ENCODE measurements around the gene ZDHHC14. TPM values are rescaled to one million over a fixed set of nuclear protein-coding genes. Genes with fewer than 3 reads are reported as not detected.

The ZDHHC14 gene
- total and polyA plus RNA-seq, 2 of the 8 experiments (the other 6 are each of a cell fraction or from before 2014, with no cell fraction given) = 2.9 to 5.3 TPM

- no peaks in the 10 kb centered on the region for H3K79me1 ChIP-seq (ENCODE audit: low read depth, low read length)
- WGBS, 2 experiments (ENCODE audit: extremely low coverage in 1 of 2, insufficient coverage in 1 of 2, insufficient read length in 1 of 2, insufficient replicate concordance in 2 of 2, low coverage in 1 of 2, low lambda C conversion rate in 2 of 2, missing lambda C conversion rate in 1 of 2) = 87% methylated on average over 2 of the region's 2 CpGs; no CpG with 5 or more reads in 1 of the 2 experiments
- H3K27me3 ChIP-seq (replicated peaks in 1 of 4; ENCODE audit: control insufficient read depth in 3 of 4, extremely low read depth in 1 of 4, insufficient read depth in 3 of 4, low read length in 3 of 4) = no peaks in the 10 kb centered on the region
- TF ChIP-seq JUN (IDR thresholded peaks at IDR 0.05; ENCODE audit: low read depth, low read length) (no peak), RFX5 (IDR thresholded peaks at IDR 0.05; ENCODE audit: borderline replicate concordance, low read depth, low read length) (no peak), CBX5 (IDR thresholded peaks at IDR 0.05; ENCODE audit: low read depth, low read length) (no peak), JUND (IDR thresholded peaks at IDR 0.05; ENCODE audit: low read length) (no peak), KDM4A (IDR thresholded peaks at IDR 0.05; ENCODE audit: low read depth, low read length, severe bottlenecking) (no peak), EGR1 (IDR thresholded peaks at IDR 0.05; ENCODE audit: borderline replicate concordance, low read depth, low read length) (no peak), BACH1 (IDR thresholded peaks at IDR 0.05; ENCODE audit: low read length) (no peak), POU5F1 (IDR thresholded peaks at IDR 0.05; ENCODE audit: low read depth, low read length) (no peak), GTF2F1 (IDR thresholded peaks at IDR 0.05; ENCODE audit: borderline replicate concordance, low read depth, low read length) (no peak), NRF1 (IDR thresholded peaks at IDR 0.05; ENCODE audit: low read depth, low read length) (no peak), MAX (IDR thresholded peaks at IDR 0.05) (no peak), HDAC2 (IDR thresholded peaks at IDR 0.05; ENCODE audit: borderline replicate concordance in 1 of 2, low read depth in 2 of 2, low read length in 2 of 2) (no peak), TAF7 (optimal IDR thresholded peaks at IDR 0.05; ENCODE audit: borderline replicate concordance, low read depth, low read length) (no peak)
Observed at GRCh38 chr6:157558487-157559200, 177.7 kb downstream of the ZDHHC14 start.

More at GRCh38 chr6:157558487-157559200, 177.7 kb downstream of the ZDHHC14 start:
- Histone ChIP-seq H3K4me3 (ENCODE audit: extremely low read depth in 1 of 4, insufficient read depth in 2 of 4, low read depth in 3 of 4, low read length in 4 of 4) (no peak overlapping the region), H3K4ac (replicated peaks; ENCODE audit: insufficient read length, low read depth, low read length) (no peak overlapping the region), H3K56ac (replicated peaks; ENCODE audit: insufficient read length, low read depth, low read length) (no peak overlapping the region), H2BK12ac (ENCODE audit: low read depth, low read length) (no peak overlapping the region), H3K9me3 (ENCODE audit: insufficient read depth in 2 of 2, low read depth in 1 of 2, low read length in 1 of 2) (no peaks in the 10 kb centered on the region), H4K8ac (ENCODE audit: extremely low read depth, insufficient read depth, low read length) (no peak overlapping the region), H2BK15ac (ENCODE audit: low read length) (no peak overlapping the region), H4K5ac (ENCODE audit: insufficient read length, low read depth, low read length) (no peak overlapping the region), H3K9ac (replicated peaks in 1 of 4; ENCODE audit: extremely low read depth in 1 of 4, low read depth in 3 of 4, low read length in 3 of 4) (no peak overlapping the region), H3K14ac (ENCODE audit: insufficient read length) (no peak overlapping the region), H3K36me3 (ENCODE audit: control insufficient read depth in 2 of 4, insufficient read depth in 4 of 4, low read length in 3 of 4) (no peaks in the 10 kb centered on the region), H2AK5ac (ENCODE audit: low read depth, low read length) (no peak overlapping the region), H2BK120ac (replicated peaks; ENCODE audit: low read depth, low read length) (no peak overlapping the region), H4K91ac (replicated peaks; ENCODE audit: insufficient read length, low read length) (no peak overlapping the region), H2BK20ac (ENCODE audit: low read length) (no peak overlapping the region), H2AFZ (ENCODE audit: low read length) (no peak overlapping the region), H3K27ac (ENCODE audit: low read depth, low read length) (no peak overlapping the region), H3K4me2 (ENCODE audit: insufficient read depth in 1 of 2, low read depth in 2 of 2, low read length in 2 of 2) (no peak overlapping the region), H3K79me2 (ENCODE audit: control insufficient read depth in 1 of 2, insufficient read depth in 2 of 2, low read length in 2 of 2) (no peaks in the 10 kb centered on the region), H3K4me1 (replicated peaks in 1 of 4; ENCODE audit: control insufficient read depth in 3 of 4, insufficient read depth in 4 of 4, low read length in 3 of 4) (peaks cover under 1 to 12% (median 3%) of the 10 kb centered on the region in 4 experiments; a peak in 4 of 7 replicates), H2BK5ac (ENCODE audit: low read depth, low read length) (no peak overlapping the region), H4K20me1 (replicated peaks in 1 of 2; ENCODE audit: control insufficient read depth in 1 of 2, insufficient read depth in 2 of 2, low read length in 2 of 2) (no peaks in the 10 kb centered on the region), H3K23me2 (ENCODE audit: low read depth, low read length) (no peaks in the 10 kb centered on the region), H3K18ac (ENCODE audit: extremely low read depth, low read length) (no peak overlapping the region), H3K23ac (ENCODE audit: insufficient read length) (no peak overlapping the region)
- ChIA-PET CTCF (ENCODE audit: partially characterized antibody) (interaction anchor here (1.2 to 1.4 kb wide), 2 partner anchors 15 to 108 kb away, joined by 3 read pairs; no protein-coding TSS in a partner anchor), POLR2A (ENCODE audit: partially characterized antibody) (interaction anchor here (0.7 kb wide), 1 partner anchor 27 kb away, joined by 3 read pairs; no protein-coding TSS in a partner anchor)
- no peak for DNase-seq (ENCODE audit: low read depth in 1 of 2, low spot score in 2 of 2)
- no peak for FAIRE-seq
